ENCODE results near the gene SLC30A9. TPM values are rescaled to one million over a fixed set of nuclear protein-coding genes. Genes with fewer than 3 reads are reported as not detected.

The SLC30A9 gene
- total and polyA plus RNA-seq, 2 of the 13 experiments (the other 11 are each of a cell fraction or from before 2014, with no cell fraction given), result 27.5 to 72.8 TPM

- TF ChIP-seq ZBTB40 (IDR thresholded peaks at IDR 0.05) (peak; percentile 56), ZBTB40 (CRISPR knock-in tag; IDR thresholded peaks at IDR 0.05) (peak; percentile 53), ARHGAP35 (CRISPR knock-in tag; IDR thresholded peaks at IDR 0.05; ENCODE audit: borderline replicate concordance) (0 out of 2 replicates have a peak, but pooled peaks have one; percentile 64), RFX1 (IDR thresholded peaks at IDR 0.05) (no peak), ZNF569 (CRISPR knock-in tag; IDR thresholded peaks at IDR 0.05; ENCODE audit: borderline replicate concordance) (0 out of 2 replicates have a peak, but pooled peaks have one; percentile 51), ZNF326 (CRISPR knock-in tag; IDR thresholded peaks at IDR 0.05; ENCODE audit: borderline replicate concordance) (no peak), KDM5B (CRISPR knock-in tag; IDR thresholded peaks at IDR 0.05; ENCODE audit: borderline replicate concordance) (peak; percentile 96; the same call in 1 of the 2 replicates), DNMT1 (CRISPR knock-in tag; IDR thresholded peaks at IDR 0.05) (peak; percentile 84; the same call in 1 of the 2 replicates), NONO (IDR thresholded peaks at IDR 0.05) (no peak), NONO (CRISPR knock-in tag; conservative IDR thresholded peaks at IDR 0.05) (peak; percentile 84), ZNF547 (CRISPR knock-in tag; IDR thresholded peaks at IDR 0.05) (peak; percentile 58; the same call in 1 of the 2 replicates), CTCF (CRISPR knock-in tag; IDR thresholded peaks at IDR 0.05) (peak; percentile 50), ZNF280D (CRISPR knock-in tag; IDR thresholded peaks at IDR 0.05) (peak; percentile 80; the same call in 1 of the 2 replicates), ZNF143 (CRISPR knock-in tag; IDR thresholded peaks at IDR 0.05) (peak; percentile 71)
Observed at GRCh38 chr4:41990365-41991111, at the start of gene SLC30A9 (continued).

Measured in HepG2 (cell line).